DOHH2 (cell line): ENCODE measurements around the gene OR5H2.

Experiments
- CTCF ChIP-seq: fragments of 200-600 bp; sonication (generic); IDR thresholded peaks from one replicate; pipeline ENCODE4 v1.5.1; 2014; ENCODE audit warnings: antibody characterized with exemption, mild to moderate bottlenecking, low read depth, low read length; ENCODE audit not compliant: poor library complexity, severe bottlenecking
- EZH2phosphoT487 ChIP-seq: fragments of 200-600 bp; sonication (generic); IDR thresholded peaks from 2 replicates; pipeline ENCODE4 v1.6.1; 2017; ENCODE audit warnings: borderline replicate concordance, mild to moderate bottlenecking, antibody characterized with exemption, low read length, moderate library complexity, mixed read lengths

GRCh38 chr3:98282205-98282604 lies at the start of gene OR5H2:
- TF ChIP-seq CTCF (no peak), EZH2phosphoT487 (no peak)
